CD4-positive, alpha-beta T cell treated with Interleukin-4 for 4 hours (primary cell): ENCODE results near the gene TWF2.

Source experiments
- DNase-seq: peaks from one replicate; pipeline ENCODE4 v3.0.0-alpha.2; 2020

The TWF2 gene

DNA sequence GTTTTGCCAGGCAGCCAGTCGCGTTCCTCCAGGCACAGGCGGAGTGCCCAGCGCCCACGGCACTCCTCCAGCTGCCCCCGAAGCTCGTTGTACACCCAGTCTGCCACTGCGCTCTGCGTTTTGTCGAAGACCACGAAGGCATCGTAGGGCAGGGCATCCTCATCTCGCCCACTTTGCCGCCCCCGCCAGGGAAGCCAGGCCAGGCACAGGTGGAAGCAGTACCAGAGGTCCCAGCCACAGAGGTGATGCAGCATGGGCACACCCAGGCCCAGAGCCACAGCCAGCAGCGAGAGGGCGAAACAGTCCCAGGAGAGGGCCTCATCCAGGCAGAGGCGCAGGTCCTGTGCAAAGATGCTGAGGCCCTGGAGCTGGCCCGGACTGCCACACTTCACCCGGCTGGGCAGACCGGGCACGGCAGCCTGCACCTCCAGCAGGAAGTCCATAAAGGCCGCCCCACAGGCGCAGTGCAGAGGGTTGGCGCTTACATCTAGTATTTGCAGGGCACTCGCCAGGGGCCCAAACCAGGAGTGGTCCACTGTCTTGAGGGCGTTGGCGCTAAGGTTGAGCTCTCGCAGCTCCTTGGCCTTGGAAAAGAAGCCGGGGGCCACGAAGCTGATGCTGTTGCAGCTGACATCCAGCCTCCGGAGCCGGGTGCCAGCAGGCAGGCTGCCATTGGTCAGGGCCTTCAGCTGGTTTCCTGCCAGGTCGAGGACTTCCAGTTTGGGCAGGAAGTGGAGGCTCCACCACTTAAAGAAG lies 17.2 kb downstream of the TWF2 start:
- DNase-seq = peak; percentile 68

DNA sequence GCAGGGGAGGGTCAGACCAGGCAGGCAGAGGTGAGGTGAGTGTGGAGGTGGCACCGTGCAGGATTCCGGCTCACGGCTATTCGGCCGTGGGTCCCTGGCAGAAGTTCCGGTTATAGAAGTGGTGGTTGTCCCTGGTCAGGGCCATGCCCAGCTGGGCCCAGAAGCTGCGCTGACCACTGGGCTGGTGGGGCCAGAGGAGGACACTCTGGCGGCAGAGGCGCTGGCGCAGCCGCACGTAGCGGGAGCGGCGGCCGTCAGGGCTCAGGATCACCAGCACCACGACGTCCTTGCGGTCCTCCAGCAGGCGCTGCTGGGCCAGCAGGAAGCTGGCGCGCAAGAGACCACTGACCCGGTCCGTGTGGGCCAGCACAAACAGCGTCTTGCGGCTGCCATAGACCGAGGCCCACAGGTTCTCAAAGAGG lies 17.8 kb downstream of the TWF2 start:
- no peak for DNase-seq

DNA sequence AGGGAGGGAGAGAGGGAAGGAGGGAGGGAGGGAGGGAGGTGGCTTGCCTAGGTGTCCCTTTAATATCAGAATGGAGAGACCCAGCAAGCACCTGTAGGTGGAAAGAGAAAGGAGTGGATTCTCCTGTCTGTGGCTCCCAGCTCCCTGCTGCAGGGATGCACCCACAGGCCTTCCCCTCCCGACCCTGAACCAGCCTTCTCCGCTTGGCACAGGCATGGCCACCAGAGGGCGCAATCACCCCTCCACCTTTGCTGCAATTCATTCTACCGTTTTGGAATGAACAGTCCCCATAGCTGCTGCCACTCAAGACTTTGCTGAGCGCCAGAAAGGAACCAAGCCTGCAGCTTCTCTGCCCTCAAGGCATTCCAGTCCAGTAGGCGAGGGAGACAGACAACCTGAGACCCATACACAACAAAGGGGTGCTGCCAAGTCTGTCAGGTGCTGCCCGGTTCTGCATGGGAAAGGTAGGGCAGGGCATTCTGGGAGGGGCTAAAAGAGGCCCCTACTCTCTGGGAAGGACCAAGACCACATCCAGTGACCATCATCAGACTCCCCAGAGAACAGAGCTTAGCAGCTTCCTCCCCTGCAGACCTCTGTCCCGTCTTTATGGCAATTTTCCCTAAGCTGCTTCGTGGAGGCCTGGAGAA lies 18.5 kb downstream of the TWF2 start:
- peak; percentile 82 for DNase-seq

- no peak for DNase-seq
These were observed 19.9 kb downstream of the TWF2 start for GRCh38 chr3:52218937-52219650.

DNA sequence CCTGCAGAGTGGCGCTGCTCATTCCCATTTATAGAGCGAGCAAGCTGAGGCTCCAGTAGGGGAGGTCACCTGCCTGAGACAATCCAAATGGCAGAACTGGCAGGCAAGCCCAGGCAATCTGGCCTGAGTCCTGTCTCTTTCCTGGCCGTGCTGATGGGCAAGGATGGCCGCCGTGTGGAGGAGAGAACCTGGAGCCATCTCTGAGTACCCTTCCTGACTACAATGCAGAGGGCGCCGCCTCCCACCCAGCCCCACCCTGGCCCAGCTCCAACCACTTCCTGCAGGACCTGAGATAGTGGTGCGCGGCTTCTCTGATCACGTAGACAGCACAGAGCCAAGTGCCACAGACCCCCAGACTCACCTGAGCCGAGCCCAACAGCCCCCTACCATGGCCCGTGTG lies 20.5 kb downstream of the TWF2 start:
- peak; percentile 37 for DNase-seq

DNA sequence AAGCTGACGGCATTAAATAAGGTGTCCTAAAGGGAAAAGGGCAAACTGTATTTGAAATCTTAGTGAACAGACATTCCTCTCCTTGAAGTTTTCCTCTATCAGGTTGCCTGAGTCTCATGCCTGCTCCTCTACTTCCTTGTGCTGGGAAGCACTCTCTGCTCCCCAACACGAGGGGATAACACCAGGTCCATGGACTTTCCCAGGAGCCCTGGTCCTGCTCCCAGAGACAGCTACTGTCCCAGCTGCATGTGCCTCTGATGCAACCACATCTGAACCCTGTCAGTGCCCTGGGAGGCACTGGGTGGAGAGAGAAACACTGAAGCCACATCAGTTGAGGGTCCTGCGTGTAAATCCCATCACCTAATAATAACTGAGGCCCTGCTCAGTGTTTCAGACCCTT lies 20.9 kb downstream of the TWF2 start:
- DNase-seq = no peak

DNA sequence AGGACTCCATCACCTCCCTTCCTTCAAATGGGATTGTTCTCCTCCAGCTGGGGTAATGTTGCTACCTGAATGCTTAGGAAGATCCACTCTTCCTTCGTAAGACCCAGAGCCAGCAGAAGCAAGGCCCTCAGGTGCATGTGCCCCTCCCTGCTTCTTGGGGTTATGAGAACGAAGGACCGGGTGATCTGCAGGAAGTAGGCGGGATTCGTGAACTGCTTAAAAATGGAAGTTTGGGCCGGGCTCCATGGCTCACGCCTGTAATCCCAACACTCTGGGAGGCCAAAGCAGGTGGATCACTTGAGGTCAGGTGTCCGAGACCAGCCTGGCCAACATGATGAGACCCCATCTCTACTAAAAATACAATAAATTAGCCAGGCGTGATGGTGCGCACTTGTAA lies 21.6 kb downstream of the TWF2 start:
- DNase-seq = no peak

GRCh38 chr3:52216585-52217408 lies 22.2 kb downstream of the TWF2 start:
- DNase-seq = peak; percentile 89

DNA sequence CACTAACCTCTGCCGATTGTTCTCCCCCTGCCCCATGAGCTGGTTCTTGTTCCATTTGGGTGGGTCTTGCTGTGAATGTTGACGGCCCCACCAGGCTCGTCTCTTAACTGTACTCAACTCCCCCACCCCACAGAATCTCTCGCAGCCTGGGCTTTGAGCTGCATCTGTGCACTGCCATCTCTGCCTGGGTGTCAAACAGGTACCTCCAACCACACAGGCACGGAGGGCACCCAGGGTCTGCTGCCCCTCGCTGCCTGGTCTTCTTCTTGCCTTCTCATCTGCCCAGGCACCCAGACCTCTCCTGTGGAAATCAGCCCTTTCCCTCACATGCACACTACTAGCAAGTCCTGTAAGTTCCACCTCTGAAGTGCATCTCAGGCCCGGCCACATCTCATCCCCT lies 23.6 kb downstream of the TWF2 start:
- no peak for DNase-seq

- no peak for DNase-seq
These were observed 25.1 kb downstream of the TWF2 start for GRCh38 chr3:52213901-52214300.

DNA sequence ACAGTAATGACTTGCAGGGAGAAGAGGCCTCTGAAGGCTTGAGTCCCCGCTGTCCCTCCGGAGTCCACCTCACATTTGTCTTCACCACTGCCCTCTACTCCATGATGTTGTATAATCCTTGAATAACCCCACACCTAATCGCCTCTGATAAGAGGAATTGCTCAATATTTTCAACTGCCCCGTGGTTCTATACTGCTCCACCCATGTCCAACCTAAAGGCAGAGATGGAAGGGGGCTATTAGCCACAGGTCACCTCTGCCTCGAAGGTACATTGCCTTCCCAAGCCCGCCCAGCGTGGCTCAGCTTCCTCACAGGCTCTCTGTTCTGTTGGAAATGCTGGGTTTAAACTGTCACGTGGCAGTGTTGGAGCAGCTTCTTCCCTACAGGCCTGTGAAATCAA lies 26.0 kb downstream of the TWF2 start:
- DNase-seq = no peak

DNA sequence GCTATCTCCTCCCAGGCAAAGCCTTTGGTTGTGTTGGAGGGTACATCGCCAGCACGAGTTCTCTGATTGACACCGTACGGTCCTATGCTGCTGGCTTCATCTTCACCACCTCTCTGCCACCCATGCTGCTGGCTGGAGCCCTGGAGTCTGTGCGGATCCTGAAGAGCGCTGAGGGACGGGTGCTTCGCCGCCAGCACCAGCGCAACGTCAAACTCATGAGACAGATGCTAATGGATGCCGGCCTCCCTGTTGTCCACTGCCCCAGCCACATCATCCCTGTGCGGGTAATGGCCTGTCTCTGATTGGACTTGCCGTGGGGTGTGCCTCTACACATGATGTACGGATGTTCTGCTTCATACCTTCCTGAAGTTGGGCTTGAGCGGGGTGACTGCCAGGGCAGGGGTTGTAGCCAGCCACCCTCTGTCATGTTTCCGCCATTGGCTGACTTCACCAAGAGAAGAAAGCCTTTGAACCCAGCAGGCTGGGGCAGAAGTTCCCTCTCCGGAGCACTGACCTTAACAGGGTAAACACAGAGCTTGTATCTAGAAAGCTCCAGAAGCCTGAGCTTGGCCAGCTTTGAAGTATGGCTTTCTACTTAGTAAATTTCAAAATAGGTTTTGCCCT lies 27.6 kb downstream of the TWF2 start:
- no peak for DNase-seq

DNA sequence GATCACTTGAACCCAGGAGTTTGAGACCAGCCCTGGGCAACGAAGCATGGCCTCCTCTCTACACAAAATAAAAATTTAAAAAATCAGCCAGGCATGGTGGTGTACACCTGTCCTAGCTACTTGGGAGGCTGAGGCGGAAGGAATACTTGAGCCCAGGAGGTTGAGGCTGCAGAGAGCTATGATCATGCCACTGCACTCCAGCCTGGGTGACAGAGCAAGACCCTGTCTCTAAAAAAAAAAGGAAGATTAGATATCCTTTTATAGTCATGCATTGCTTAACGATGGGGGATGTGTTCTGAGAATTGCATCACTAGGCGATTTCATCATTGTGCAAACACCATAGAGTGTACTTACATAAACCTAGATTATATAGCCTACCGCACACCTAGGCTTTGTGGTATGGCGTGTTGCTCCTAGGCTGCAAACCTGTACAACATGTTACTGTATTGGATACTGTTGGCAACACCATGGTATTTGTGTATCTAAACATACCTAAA lies 28.4 kb downstream of the TWF2 start:
- no peak for DNase-seq

DNA sequence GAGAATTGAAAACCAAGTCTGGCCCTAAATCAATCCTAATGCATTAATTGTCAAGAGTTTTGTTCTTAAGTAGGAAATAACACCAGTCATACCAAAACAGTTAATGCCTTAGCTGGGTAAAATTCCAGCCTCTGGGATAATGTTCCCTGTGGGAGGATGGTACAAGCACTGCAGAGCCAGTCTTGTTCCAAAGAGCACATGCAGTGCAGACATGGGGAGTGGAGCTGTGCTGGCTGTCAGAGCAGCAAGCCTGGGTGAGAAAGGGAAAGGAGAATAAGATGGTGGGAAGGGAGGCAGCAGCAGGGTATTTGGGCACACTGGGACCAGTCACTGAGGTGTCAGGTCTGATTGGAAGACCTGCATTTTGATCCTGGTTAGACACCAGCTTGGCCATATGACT lies 28.9 kb downstream of the TWF2 start:
- DNase-seq = no peak

DNA sequence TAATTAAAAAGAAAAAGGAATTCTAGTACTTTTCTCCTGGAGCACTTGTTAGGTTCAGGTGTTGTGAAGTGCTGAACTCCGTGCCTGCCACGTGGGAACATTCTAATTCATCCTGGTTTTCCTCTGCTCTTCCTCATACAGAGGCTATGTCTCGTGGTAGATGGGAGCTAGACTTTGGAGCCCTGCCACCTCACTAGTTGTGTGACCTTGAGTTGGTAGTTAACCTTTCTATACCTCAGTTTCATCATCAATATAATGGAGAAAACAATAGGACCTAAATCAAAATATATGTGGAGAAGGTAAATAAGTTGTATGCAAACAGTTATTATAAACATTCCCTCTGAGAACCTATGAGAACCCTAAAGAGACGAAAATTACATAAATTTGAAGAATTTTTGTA lies 30.4 kb downstream of the TWF2 start:
- no peak for DNase-seq

DNA sequence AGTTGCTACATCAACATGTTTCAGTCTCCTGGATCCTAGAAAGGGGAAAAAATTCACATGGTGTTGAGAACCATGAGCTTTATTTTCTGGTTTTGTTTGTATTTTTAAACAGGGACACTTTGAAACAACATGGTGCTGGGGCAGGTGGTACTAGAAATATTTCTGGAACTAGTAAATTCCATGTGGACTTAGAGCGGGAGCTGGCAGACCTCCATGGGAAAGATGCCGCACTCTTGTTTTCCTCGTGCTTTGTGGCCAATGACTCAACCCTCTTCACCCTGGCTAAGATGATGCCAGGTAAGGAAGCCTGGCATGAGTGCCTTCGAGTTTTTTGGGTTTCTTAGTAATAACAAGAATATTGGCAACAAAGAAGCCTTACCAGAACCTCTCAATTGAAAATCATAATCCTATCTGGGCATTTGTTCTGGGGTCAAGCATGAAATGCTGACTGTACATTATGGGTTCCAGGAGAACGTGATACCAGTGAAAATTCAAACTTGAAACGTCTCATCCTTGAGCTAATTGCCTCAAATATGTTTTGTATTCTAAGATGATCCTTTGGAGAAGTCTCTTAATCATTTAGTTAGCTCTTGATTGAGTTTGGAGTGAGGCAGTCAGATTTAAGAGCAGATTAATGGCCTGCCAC lies 33.1 kb downstream of the TWF2 start:
- no peak for DNase-seq

- DNase-seq = no peak
These were observed 34.5 kb downstream of the TWF2 start for GRCh38 chr3:52204337-52205073.

- DNase-seq = no peak
These were observed 35.3 kb downstream of the TWF2 start for GRCh38 chr3:52203701-52204100.

- DNase-seq = no peak
These were observed 36.4 kb downstream of the TWF2 start for GRCh38 chr3:52202384-52203077.

DNA sequence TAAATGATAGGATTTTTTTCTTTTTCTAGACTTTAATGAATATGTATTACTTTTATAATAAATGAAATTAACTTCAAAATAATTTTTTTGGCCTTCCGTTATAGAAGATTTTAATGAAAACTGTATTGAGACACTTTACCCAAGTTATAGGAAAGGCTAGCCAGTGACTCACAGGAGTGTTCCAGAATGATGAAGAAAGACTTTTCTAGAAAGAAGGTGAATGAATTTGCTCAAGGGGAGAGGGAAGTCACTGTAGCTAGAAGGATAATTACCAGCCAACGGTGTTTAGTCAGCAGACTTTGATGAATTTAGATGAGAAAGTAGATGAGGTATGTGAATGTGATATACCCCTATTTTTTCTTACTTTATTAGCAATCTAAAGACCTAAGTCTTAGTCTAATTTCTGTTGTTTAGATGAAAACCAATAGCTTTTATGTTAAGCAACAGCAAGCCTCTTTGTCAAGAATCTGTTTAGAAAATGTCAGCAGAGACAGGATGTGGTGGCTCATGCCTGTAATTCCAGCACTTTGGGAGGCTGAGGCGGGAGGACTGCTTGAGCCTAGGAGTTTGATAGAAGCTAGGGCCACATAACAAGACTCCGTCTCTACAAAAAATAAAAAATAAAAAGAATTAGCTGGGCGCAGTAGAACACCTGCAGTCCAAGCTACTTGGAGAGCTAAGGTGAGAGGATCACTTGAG lies 37.8 kb downstream of the TWF2 start:
- no peak for DNase-seq
